Astrocyte of the cerebellum (primary cell): ENCODE measurements around the gene NOTCH2.

Experiments used
- DNase-seq: peaks from one replicate; pipeline ENCODE4 v3.0.0-alpha.2; 2011; ENCODE audit warnings: low read depth
- H3K4me3 ChIP-seq: 2 replicates; pipeline ENCODE4 v1.5.1; 2011; ENCODE audit warnings: mild to moderate bottlenecking, low read depth, low read length, moderate library complexity
- CTCF ChIP-seq: IDR thresholded peaks from 2 replicates; pipeline ENCODE4 v1.5.1; 2012; ENCODE audit warnings: low read length, low read depth, moderate library complexity, mild to moderate bottlenecking; ENCODE audit errors: missing control alignments
- in situ Hi-C: cut with HindIII; loops from 2 replicates; pipeline ENCODE4 v1.10.0; 2017; ENCODE audit warnings: low sequenced_read_pairs

Gene NOTCH2

GRCh38 chr1:119971710-119972570 is 97.5 kb downstream of the NOTCH2 start:
- no peak overlapping the region for H3K4me3 ChIP-seq
- DNase-seq = no peak
- TF ChIP-seq CTCF = no peak
- in situ Hi-C loops = loop anchor here (25.0 kb wide), 1 partner anchor 110 kb away; no protein-coding TSS in a partner anchor

- in situ Hi-C loops = loop anchor here (25.0 kb wide), 1 partner anchor 106 kb away; no protein-coding TSS in a partner anchor
- no peak for TF ChIP-seq CTCF
These were observed 100.9 kb downstream of the NOTCH2 start for GRCh38 chr1:119968601-119969000.

GRCh38 chr1:119968068-119968492 is 101.4 kb downstream of the NOTCH2 start:
- H3K4me3 ChIP-seq = no peak overlapping the region
- TF ChIP-seq CTCF = peak; percentile 72
- in situ Hi-C loops = loop anchor here (25.0 kb wide), 1 partner anchor 106 kb away; no protein-coding TSS in a partner anchor
- no peak for DNase-seq

More at GRCh38 chr1:119968601-119969000, 100.9 kb downstream of the NOTCH2 start:
- H3K4me3 ChIP-seq = no peak overlapping the region
- no peak for DNase-seq

- in situ Hi-C loops = loop anchor here (25.0 kb wide), 1 partner anchor 104 kb away; no protein-coding TSS in a partner anchor
- TF ChIP-seq CTCF = no peak
- no peak for DNase-seq
- no peak overlapping the region for H3K4me3 ChIP-seq
These were observed 102.8 kb downstream of the NOTCH2 start for GRCh38 chr1:119966681-119967080.

GRCh38 chr1:119966020-119966419 is 103.4 kb downstream of the NOTCH2 start:
- TF ChIP-seq CTCF = no peak
- no peak for DNase-seq
- no peak overlapping the region for H3K4me3 ChIP-seq
- in situ Hi-C loops = loop anchor here (25.0 kb wide), 1 partner anchor 104 kb away; no protein-coding TSS in a partner anchor

GRCh38 chr1:119964673-119965363 is 104.6 kb downstream of the NOTCH2 start:
- H3K4me3 ChIP-seq = no peak overlapping the region
- in situ Hi-C loops = loop anchor here (25.0 kb wide), 1 partner anchor 103 kb away; no protein-coding TSS in a partner anchor
- DNase-seq = peak; percentile 91
- TF ChIP-seq CTCF = no peak
